GM06990 (cell line): ENCODE measurements around the gene GALNT18.

ENCODE experiments used
- DNase-seq: peaks from one replicate; pipeline ENCODE4 v3.0.0-alpha.2; 2011; ENCODE audit not compliant: insufficient read length; ENCODE audit errors: extremely low read depth
- H3K27me3 ChIP-seq: replicated peaks from 2 replicates; pipeline ENCODE4 v1.6.0; 2011; ENCODE audit warnings: low read length; ENCODE audit not compliant: control insufficient read depth, insufficient read depth
- H3K36me3 ChIP-seq: 2 replicates; pipeline ENCODE4 v1.5.1; 2011; ENCODE audit warnings: low read length; ENCODE audit not compliant: control insufficient read depth, insufficient read depth
- H3K4me3 ChIP-seq: replicated peaks from 2 replicates; pipeline ENCODE4 v1.5.1; 2011; ENCODE audit warnings: low read depth, mild to moderate bottlenecking, control low read depth, low read length
- CTCF ChIP-seq: IDR thresholded peaks from 2 replicates; pipeline ENCODE4 v1.5.1; 2011; ENCODE audit warnings: low read length, control low read depth, mild to moderate bottlenecking, inconsistent platforms; ENCODE audit not compliant: insufficient read depth, poor library complexity, severe bottlenecking

Gene GALNT18

GRCh38 chr11:11505692-11506091, 116.1 kb downstream of the GALNT18 start:
- no peaks in the 10 kb centered on the region for H3K27me3 ChIP-seq
- no peak overlapping the region for H3K4me3 ChIP-seq
- TF ChIP-seq CTCF, result no peak
- DNase-seq, result no peak
- no peaks in the 10 kb centered on the region for H3K36me3 ChIP-seq

GRCh38 chr11:11505190-11505589, 116.6 kb downstream of the GALNT18 start:
- no peak for TF ChIP-seq CTCF
- DNase-seq, result no peak
- H3K27me3 ChIP-seq, result no peaks in the 10 kb centered on the region
- no peaks in the 10 kb centered on the region for H3K36me3 ChIP-seq
- H3K4me3 ChIP-seq, result no peak overlapping the region

GRCh38 chr11:11504071-11504470, 117.7 kb downstream of the GALNT18 start:
- no peaks in the 10 kb centered on the region for H3K27me3 ChIP-seq
- DNase-seq, result no peak
- no peak overlapping the region for H3K4me3 ChIP-seq
- H3K36me3 ChIP-seq, result no peaks in the 10 kb centered on the region
- no peak for TF ChIP-seq CTCF

DNA sequence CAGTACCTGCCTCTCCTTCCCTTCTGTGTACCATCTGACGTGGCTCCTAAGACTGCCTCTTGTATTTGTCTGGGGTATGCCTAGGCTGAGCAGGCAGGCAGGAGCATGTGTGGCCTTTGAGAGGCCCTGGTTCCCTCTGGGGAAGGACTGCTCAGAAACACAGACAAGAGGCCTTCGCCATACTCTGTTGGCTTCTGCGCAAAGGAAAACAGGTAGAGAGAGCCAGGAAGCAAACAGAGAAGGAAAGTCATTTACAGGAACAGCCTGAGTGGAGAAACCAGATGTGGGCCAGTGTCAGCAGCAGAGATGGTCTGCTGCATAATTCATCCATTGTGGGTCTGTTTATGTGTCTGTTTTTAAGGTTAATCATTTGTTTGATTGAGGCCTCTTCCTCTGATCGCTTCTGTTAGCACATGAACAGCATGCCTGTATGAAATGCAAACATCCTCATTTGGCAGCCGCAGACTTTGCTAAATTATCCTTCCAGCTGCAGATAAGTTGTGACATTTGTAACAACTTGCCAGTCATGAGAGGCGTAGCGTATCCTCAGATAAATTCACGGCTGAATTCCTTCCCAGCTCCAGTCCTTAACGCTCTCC, 119.4 kb downstream of the GALNT18 start:
- Histone ChIP-seq H3K4me3 (no peak overlapping the region), H3K27me3 (no peaks in the 10 kb centered on the region), H3K36me3 (no peaks in the 10 kb centered on the region)
- no peak for DNase-seq
- no peak for TF ChIP-seq CTCF

DNA sequence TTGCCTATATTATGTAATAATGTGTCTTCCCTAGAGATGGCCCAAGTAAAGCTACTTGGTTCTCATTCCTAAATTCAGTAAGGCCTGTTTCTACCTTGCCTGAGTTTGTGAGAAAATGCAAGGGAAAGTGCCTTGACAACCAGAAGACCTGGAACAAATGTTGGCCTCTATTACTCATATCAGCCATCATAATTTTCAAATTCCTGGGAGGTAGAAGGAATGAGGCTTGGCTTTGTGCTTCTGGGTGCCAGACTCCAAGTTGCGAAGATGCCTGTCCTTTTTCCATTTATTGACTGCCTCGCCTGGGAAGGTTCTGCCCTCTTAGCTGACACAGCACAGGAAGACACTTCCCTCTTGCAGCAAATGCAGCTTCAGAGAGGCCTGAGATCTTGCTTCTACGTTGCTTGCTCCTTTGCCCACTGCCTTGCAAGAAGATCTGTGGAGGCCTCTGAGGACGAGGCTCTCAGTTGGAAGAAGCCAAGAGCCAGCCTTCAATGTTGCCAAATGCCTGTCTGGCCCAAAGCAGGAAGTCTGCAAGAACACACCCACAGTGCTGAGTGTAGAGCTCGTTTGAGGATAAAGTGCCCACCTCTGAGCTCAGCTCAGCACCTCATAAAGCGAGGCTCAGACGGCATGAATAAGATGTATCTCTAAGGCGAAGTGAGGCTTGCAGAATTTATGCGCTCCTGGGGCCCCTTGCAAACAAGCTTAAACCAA, 120.1 kb downstream of the GALNT18 start:
- DNase-seq, result no peak
- no peak for TF ChIP-seq CTCF
- Histone ChIP-seq H3K27me3 (no peaks in the 10 kb centered on the region), H3K36me3 (no peaks in the 10 kb centered on the region), H3K4me3 (no peak overlapping the region)
